HEK293 (cell line): ENCODE data around the gene RAB28.

Source experiments
- CTCF ChIA-PET: fragments of 350-600 bp; formaldehyde crosslinking; extraction: SDS; loops from one replicate; lab custom pipeline; 2021; ENCODE audit warnings: antibody characterized with exemption; lab: Yijun Ruan, JAX
- POLR2A ChIA-PET: fragments of 300-600 bp; formaldehyde crosslinking; extraction: SDS; loops from one replicate; lab custom pipeline; 2020; ENCODE audit warnings: antibody characterized with exemption, inconsistent platforms; lab: Yijun Ruan, JAX
- H3K27ac ChIP-seq: fragments of 200-500 bp; sonication (Bioruptor generic); 2 replicates; pipeline ENCODE4 v1.5.1; 2014; ENCODE audit warnings: low read depth, low read length, control low read depth, inconsistent platforms; ENCODE audit errors: extremely low read depth
- H3K36me3 ChIP-seq, 2 experiments: fragments of 200-500 bp in 1 of 2; sonication (Bioruptor generic) in 1 of 2; 1 replicate in 1 of 2; 2 replicates in 1 of 2; pipeline ENCODE4 v1.5.1; 2014 to 2017; ENCODE audit warnings: inconsistent platforms in 2 of 2, low read length in 2 of 2; ENCODE audit not compliant: control insufficient read depth in 2 of 2, insufficient read depth in 1 of 2
- H3K4me1 ChIP-seq: fragments of 200-500 bp; sonication (Bioruptor generic); 2 replicates; pipeline ENCODE4 v1.5.1; 2014; ENCODE audit warnings: mild to moderate bottlenecking, low read length, inconsistent platforms; ENCODE audit not compliant: control insufficient read depth, insufficient read depth
- H3K4me3 ChIP-seq: 2 replicates; pipeline ENCODE4 v1.5.1; 2011; ENCODE audit warnings: low read depth, mild to moderate bottlenecking, control low read depth, low read length, moderate library complexity
- H3K9me3 ChIP-seq: fragments of 200-500 bp; sonication (Bioruptor generic); 2 replicates; pipeline ENCODE4 v1.5.1; 2014; ENCODE audit warnings: low read depth, low read length, inconsistent platforms; ENCODE audit not compliant: control insufficient read depth, insufficient read depth
- EGR2 ChIP-seq: fragments of 450-650 bp; formaldehyde crosslinking; IDR thresholded peaks from 2 replicates; pipeline ENCODE4 v1.5.1; 2016; ENCODE audit warnings: low read depth, missing biosample characterization, missing genetic modification characterization
- GFI1B ChIP-seq: fragments of 450-650 bp; formaldehyde crosslinking; IDR thresholded peaks from 2 replicates; pipeline ENCODE4 v1.5.1; 2016; ENCODE audit warnings: missing biosample characterization, missing genetic modification characterization
- OSR2 ChIP-seq: fragments of 450-650 bp; formaldehyde crosslinking; IDR thresholded peaks from 2 replicates; pipeline ENCODE4 v1.5.1; 2016; ENCODE audit warnings: missing biosample characterization, missing genetic modification characterization
- REPIN1 ChIP-seq: fragments of 450-650 bp; formaldehyde crosslinking; IDR thresholded peaks from 2 replicates; pipeline ENCODE4 v1.5.1; 2017; ENCODE audit warnings: missing biosample characterization, missing genetic modification characterization, low read depth
- SCRT1 ChIP-seq: fragments of 450-650 bp; formaldehyde crosslinking; IDR thresholded peaks from 2 replicates; pipeline ENCODE4 v1.5.1; 2016; ENCODE audit warnings: missing biosample characterization, missing genetic modification characterization, borderline replicate concordance
- SCRT2 ChIP-seq: fragments of 450-650 bp; formaldehyde crosslinking; IDR thresholded peaks from 2 replicates; pipeline ENCODE4 v1.5.1; 2016; ENCODE audit warnings: missing biosample characterization, missing genetic modification characterization
- SP7 ChIP-seq: fragments of 450-650 bp; formaldehyde crosslinking; IDR thresholded peaks from 2 replicates; pipeline ENCODE4 v1.5.1; 2016; ENCODE audit warnings: missing biosample characterization, missing genetic modification characterization
- YY2 ChIP-seq: fragments of 450-650 bp; formaldehyde crosslinking; IDR thresholded peaks from 2 replicates; pipeline ENCODE4 v1.5.1; 2016; ENCODE audit warnings: missing biosample characterization, missing genetic modification characterization
- ZEB2 ChIP-seq: fragments of 450-650 bp; formaldehyde crosslinking; IDR thresholded peaks from 2 replicates; pipeline ENCODE4 v1.5.1; 2016; ENCODE audit warnings: missing biosample characterization, missing genetic modification characterization
- ZFP3 ChIP-seq: fragments of 450-650 bp; formaldehyde crosslinking; IDR thresholded peaks from 2 replicates; pipeline ENCODE4 v1.5.1; 2016; ENCODE audit warnings: low read depth, missing biosample characterization, missing genetic modification characterization
- ZFP37 ChIP-seq: fragments of 450-650 bp; formaldehyde crosslinking; IDR thresholded peaks from 2 replicates; pipeline ENCODE4 v1.5.1; 2016; ENCODE audit warnings: missing biosample characterization, missing genetic modification characterization
- ZNF2 ChIP-seq: fragments of 450-650 bp; formaldehyde crosslinking; IDR thresholded peaks from 2 replicates; pipeline ENCODE4 v1.5.1; 2016; ENCODE audit warnings: missing biosample characterization, missing genetic modification characterization
- ZNF280C ChIP-seq: fragments of 450-650 bp; formaldehyde crosslinking; IDR thresholded peaks from 2 replicates; pipeline ENCODE4 v1.5.1; 2016; ENCODE audit warnings: missing biosample characterization, missing genetic modification characterization
- ZNF302 ChIP-seq: fragments of 450-650 bp; formaldehyde crosslinking; IDR thresholded peaks from 2 replicates; pipeline ENCODE4 v1.5.1; 2016; ENCODE audit warnings: missing biosample characterization, missing genetic modification characterization, low read depth
- ZNF335 ChIP-seq: fragments of 450-650 bp; formaldehyde crosslinking; conservative IDR thresholded peaks from 2 replicates; pipeline ENCODE4 v1.5.1; 2016; ENCODE audit warnings: missing biosample characterization, missing genetic modification characterization
- ZNF404 ChIP-seq: fragments of 450-650 bp; formaldehyde crosslinking; IDR thresholded peaks from 2 replicates; pipeline ENCODE4 v1.5.1; 2017; ENCODE audit warnings: missing biosample characterization, missing genetic modification characterization
- ZNF510 ChIP-seq: fragments of 450-650 bp; formaldehyde crosslinking; IDR thresholded peaks from 2 replicates; pipeline ENCODE4 v1.5.1; 2018; ENCODE audit warnings: mild to moderate bottlenecking, missing genetic modification characterization, missing biosample characterization; ENCODE audit not compliant: insufficient replicate concordance
- ZNF544 ChIP-seq: fragments of 450-650 bp; formaldehyde crosslinking; IDR thresholded peaks from 2 replicates; pipeline ENCODE4 v1.5.0; 2017; ENCODE audit warnings: missing biosample characterization, missing genetic modification characterization
- ZNF580 ChIP-seq: fragments of 450-650 bp; formaldehyde crosslinking; IDR thresholded peaks from 2 replicates; pipeline ENCODE4 v1.5.1; 2016; ENCODE audit warnings: missing biosample characterization, missing genetic modification characterization
- ZNF629 ChIP-seq: fragments of 450-650 bp; formaldehyde crosslinking; IDR thresholded peaks from 2 replicates; pipeline ENCODE4 v1.5.1; 2017; ENCODE audit warnings: missing biosample characterization, missing genetic modification characterization
- ZNF654 ChIP-seq: fragments of 450-650 bp; formaldehyde crosslinking; IDR thresholded peaks from 2 replicates; pipeline ENCODE4 v1.5.1; 2016; ENCODE audit warnings: low read depth, missing biosample characterization, missing genetic modification characterization
- ZNF707 ChIP-seq: fragments of 450-650 bp; formaldehyde crosslinking; IDR thresholded peaks from 2 replicates; pipeline ENCODE4 v1.5.1; 2016; ENCODE audit warnings: missing biosample characterization, missing genetic modification characterization
- TF ChIP-seq, protein P1 (sequence below): fragments of 450-650 bp; formaldehyde crosslinking; IDR thresholded peaks from 2 replicates; pipeline ENCODE4 v1.5.1; 2017; ENCODE audit warnings: missing biosample characterization, missing genetic modification characterization
- TF ChIP-seq, protein P2 (sequence below): fragments of 450-650 bp; formaldehyde crosslinking; IDR thresholded peaks from 2 replicates; pipeline ENCODE4 v1.5.1; 2016; ENCODE audit warnings: missing biosample characterization, missing genetic modification characterization

The RAB28 gene

GRCh38 chr4:13331827-13332226 is 152.3 kb downstream of the RAB28 start (continued):
- TF ChIP-seq ZNF510, result no peak
- TF ChIP-seq ZNF2 (tag by site-specific recombination), result no peak
- TF ChIP-seq EGR2, result no peak
- TF ChIP-seq ZNF654 (tag by site-specific recombination), result no peak
- no peak for TF ChIP-seq REPIN1 (tag by site-specific recombination)
- no peak for TF ChIP-seq OSR2
- no peak for TF ChIP-seq ZNF302 (tag by site-specific recombination)

DNA sequence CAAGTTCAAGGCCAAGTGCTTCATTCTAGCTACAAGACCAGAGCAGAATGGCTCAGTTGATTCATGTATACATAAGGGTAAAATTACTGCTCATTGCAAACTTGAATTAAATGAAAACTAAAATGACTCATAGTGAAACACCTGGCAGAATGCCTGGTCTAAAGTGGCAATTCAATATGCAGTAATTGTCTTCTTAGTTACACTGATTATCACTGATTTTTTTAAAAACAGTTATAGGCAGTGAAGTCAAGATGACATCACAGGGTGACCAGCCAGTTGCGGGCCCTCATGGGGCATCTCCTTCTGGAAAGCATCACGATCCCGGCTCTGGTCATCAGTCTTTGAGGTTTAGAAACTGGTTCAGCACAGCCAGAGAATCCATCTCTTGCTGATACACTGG is 154.2 kb downstream of the RAB28 start:
- ChIA-PET CTCF (no interaction called here), POLR2A (no interaction called here)
- H3K9me3 ChIP-seq, result no peaks in the 10 kb centered on the region
- no peaks in the 10 kb centered on the region for H3K4me1 ChIP-seq
- no peak overlapping the region for H3K27ac ChIP-seq
- H3K4me3 ChIP-seq, result no peak overlapping the region
- TF ChIP-seq SP7 (tag by site-specific recombination) (no peak), SCRT2 (tag by site-specific recombination) (no peak), ZNF544 (tag by site-specific recombination) (no peak), ZNF580 (no peak), ZNF629 (peak; percentile 51), ZNF404 (tag by site-specific recombination) (no peak)
- TF ChIP-seq, protein P1, sequence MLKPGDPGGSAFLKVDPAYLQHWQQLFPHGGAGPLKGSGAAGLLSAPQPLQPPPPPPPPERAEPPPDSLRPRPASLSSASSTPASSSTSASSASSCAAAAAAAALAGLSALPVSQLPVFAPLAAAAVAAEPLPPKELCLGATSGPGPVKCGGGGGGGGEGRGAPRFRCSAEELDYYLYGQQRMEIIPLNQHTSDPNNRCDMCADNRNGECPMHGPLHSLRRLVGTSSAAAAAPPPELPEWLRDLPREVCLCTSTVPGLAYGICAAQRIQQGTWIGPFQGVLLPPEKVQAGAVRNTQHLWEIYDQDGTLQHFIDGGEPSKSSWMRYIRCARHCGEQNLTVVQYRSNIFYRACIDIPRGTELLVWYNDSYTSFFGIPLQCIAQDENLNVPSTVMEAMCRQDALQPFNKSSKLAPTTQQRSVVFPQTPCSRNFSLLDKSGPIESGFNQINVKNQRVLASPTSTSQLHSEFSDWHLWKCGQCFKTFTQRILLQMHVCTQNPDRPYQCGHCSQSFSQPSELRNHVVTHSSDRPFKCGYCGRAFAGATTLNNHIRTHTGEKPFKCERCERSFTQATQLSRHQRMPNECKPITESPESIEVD (tag by site-specific recombination), result 0 out of 2 replicates have a peak, but pooled peaks have one; percentile 29
- H3K36me3 ChIP-seq, result no peaks in the 10 kb centered on the region

- TF ChIP-seq, protein P2, sequence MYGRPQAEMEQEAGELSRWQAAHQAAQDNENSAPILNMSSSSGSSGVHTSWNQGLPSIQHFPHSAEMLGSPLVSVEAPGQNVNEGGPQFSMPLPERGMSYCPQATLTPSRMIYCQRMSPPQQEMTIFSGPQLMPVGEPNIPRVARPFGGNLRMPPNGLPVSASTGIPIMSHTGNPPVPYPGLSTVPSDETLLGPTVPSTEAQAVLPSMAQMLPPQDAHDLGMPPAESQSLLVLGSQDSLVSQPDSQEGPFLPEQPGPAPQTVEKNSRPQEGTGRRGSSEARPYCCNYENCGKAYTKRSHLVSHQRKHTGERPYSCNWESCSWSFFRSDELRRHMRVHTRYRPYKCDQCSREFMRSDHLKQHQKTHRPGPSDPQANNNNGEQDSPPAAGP, result no peak
- no peak for TF ChIP-seq ZNF302 (tag by site-specific recombination)
- Histone ChIP-seq H3K36me3 (no peaks in the 10 kb centered on the region), H3K27ac (no peak overlapping the region), H3K4me1 (no peaks in the 10 kb centered on the region), H3K4me3 (no peak overlapping the region), H3K9me3 (no peaks in the 10 kb centered on the region)
- POLR2A ChIA-PET, result no interaction called here
- CTCF ChIA-PET, result no interaction called here
Observed at GRCh38 chr4:13329340-13329850, 154.7 kb downstream of the RAB28 start.

GRCh38 chr4:13328591-13328990 is 155.5 kb downstream of the RAB28 start:
- no peaks in the 10 kb centered on the region for H3K4me1 ChIP-seq
- no peaks in the 10 kb centered on the region for H3K9me3 ChIP-seq
- H3K4me3 ChIP-seq, result no peak overlapping the region
- H3K27ac ChIP-seq, result no peak overlapping the region
- ChIA-PET POLR2A (no interaction called here), CTCF (interaction anchor here (0.6 kb wide), 1 partner anchor 8 kb away, joined by 3 read pairs; no protein-coding TSS in a partner anchor)
- H3K36me3 ChIP-seq, result no peaks in the 10 kb centered on the region
- no peak for TF ChIP-seq YY2 (tag by site-specific recombination)
- no peak for TF ChIP-seq ZEB2 (tag by site-specific recombination)
- TF ChIP-seq ZFP3 (tag by site-specific recombination), result no peak
- TF ChIP-seq ZNF280C, result no peak
- no peak for TF ChIP-seq ZNF707 (tag by site-specific recombination)
- no peak for TF ChIP-seq SCRT1 (tag by site-specific recombination)
- TF ChIP-seq ZNF335, result no peak
- TF ChIP-seq ZFP37, result no peak
- no peak for TF ChIP-seq GFI1B (tag by site-specific recombination)
- TF ChIP-seq, protein P1 (tag by site-specific recombination), result no peak
- TF ChIP-seq SP7 (tag by site-specific recombination), result no peak
